ENCODE data around the gene ZNF268.

ZNF268 gene

DNA sequence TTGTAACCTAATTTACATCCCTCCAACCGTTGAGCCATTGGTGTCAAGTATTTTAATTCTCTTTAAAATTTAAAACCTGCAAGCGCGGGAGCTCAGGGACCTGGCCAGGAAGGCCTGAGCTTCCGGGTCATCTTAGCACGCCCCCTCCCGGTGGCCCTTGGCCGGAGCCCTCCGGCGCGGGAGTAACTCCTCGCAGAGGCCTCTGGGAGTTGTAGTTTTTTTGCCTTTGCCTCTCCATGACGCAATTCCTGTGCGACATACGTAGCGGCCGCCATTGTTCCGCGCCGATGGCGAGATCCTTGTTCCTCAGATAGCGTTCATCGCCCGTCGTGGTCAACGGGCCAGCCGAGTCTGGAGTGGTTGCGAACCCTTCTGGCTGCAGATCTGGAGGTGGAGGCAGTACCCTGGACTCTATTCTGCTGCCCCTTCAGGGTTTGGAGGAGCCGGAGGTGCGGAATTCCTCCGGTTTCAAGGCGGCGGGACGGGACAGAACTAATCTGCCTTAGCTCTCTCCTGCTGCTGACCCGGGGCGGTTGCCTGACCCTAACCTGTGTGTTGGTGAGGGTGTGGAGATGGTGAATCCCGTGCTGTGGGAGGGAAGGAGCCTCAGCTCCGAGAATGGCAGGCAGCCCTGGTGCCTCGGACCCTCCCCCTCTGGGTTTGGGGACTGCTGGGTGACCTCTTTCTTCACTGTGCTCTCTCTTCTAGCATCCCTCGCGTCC, at the start of gene ZNF268:
ZNF268 (plus strand) TSS at position 258 of the 722 bp plus-strand sequence. CDS start 503 bp downstream, outside the sequence.
- peak; percentile 68 to 79 for DNase-seq (ENCODE audit: extremely low read depth in 1 of 2, low read depth in 1 of 2)

DNA sequence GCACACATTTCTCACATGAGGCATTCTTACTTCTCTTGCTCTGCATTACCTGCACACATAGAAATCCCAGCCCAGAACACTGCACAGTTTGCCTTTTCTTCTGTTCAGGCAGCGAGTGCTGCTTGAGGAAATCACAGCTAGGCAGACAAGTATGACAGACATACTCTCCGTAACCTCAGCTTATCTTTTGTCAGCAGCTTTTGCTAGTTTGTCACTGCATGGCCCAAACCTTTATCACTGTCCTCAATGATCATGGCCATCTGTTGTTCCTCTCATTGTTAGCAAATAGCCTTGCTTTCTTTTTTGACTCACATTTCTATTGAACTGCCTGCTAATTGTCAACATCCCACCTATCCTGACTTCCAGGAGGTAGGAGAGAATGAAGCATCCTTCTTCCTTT, 45.5 kb upstream of the ZNF268 start:
- DNase-seq (ENCODE audit: extremely low read depth in 1 of 2, low read depth in 1 of 2): no peak

DNA sequence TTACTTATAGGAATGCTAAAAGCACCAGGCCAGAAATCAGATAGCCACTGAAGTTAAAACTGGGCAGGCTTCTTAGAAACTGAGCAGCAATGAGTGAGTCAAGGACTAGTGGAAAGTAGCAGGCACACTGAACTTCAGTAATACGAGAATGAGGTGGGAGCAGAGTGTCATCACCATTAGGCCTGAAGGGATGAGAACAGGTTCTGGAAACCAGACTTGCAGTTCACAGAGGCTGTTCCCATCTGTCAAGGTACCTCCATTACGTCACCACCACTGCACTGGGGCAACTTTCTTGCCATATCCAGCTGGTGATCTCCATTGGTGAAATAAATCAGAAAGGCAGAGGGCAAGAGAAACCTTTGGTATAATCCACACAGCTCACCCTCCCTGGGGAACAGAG, 35.3 kb upstream of the ZNF268 start:
- no peak for DNase-seq (ENCODE audit: extremely low read depth in 1 of 2, low read depth in 1 of 2)

DNA sequence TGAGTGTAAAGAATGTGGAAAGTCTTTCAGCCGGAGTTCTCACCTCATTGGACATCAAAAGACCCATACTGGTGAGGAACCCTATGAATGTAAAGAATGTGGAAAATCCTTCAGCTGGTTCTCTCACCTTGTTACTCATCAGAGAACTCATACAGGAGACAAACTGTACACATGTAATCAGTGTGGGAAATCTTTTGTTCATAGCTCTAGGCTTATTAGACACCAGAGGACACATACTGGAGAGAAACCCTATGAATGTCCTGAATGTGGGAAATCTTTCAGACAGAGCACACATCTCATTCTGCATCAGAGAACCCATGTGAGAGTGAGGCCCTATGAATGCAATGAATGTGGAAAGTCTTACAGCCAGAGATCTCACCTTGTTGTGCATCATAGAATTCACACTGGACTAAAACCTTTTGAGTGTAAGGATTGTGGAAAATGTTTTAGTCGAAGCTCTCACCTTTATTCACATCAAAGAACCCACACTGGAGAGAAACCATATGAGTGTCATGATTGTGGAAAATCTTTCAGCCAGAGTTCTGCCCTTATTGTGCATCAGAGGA, 25.1 kb upstream of the ZNF268 start:
- no peak for DNase-seq (ENCODE audit: extremely low read depth in 1 of 2, low read depth in 1 of 2)

DNA sequence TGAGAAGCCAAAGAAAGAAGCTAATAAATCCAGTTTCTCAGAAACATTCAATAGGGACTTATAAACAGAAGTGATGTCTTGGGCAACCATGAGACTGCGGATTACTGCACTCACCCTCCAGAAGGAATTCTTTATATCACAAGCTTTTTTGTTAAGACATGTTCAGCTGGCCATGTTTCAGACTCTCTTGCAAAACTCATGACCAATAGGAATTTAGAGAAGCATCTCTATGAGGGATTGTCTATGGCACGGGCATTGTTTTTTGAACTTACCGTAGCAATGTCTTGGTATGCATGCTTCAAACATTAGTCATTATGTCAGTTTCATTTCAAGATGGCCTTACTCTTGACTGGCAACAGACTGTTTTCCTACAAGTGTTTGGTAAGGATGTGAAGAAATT, 15.5 kb upstream of the ZNF268 start:
- no peak for DNase-seq (ENCODE audit: extremely low read depth in 1 of 2, low read depth in 1 of 2)

DNA sequence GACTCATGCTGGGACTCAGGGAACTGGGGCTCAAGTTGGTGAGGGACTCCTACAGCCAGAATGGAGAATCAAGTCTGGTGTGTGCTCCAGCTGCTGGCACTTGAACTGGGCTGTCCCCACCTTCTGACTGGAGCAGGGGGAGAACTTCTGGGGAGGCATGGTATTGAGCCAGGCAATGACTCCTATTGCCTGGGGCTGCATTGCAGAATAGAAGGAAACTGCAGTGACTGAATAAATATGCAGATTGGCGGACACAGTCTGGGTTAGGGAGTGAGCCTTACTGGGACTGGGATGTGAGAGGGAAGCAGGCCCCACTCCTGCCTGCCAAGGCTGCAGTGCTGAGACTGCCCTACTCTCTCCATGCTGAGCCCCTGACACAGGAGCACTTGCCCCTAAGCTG, 8.8 kb upstream of the ZNF268 start:
- no peak for DNase-seq (ENCODE audit: extremely low read depth in 1 of 2, low read depth in 1 of 2)

DNA sequence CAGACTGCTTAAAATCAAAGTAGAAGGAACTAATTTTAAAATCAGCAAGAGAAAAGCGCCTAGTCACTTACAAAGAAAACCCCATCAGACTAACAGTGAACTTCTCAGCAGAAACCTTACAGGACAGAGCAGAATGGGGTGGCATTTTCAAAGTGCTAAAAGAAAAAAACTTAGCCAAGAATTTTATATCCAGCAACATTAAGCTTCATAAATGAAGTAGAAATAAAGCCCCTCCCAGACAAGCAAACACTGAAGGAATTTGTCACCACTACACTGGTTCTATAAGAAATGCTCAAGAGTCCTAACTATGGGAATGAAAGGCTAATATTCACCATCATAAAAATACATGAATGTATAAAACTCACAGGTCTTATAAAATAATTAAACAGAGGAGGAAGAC, 6.4 kb upstream of the ZNF268 start:
- no peak for DNase-seq (ENCODE audit: extremely low read depth in 1 of 2, low read depth in 1 of 2)

DNA sequence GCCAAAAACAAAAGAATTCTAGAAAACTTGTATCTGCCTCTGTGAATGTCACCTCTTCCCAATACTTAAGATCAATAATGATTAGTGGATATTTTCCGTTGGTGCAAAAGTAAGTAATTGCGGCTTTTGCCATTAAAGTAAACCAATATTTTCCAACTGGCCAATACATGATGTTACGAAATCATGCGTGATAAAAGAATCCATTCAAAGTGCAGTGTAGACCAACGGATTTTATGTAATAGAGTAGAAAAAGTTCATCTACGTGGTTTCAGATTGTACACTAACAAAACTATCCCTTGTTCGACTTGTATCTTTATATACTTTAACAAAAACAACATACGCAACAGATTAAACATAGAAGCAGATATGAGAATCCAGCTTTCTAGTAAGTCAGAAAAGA, 626 bp upstream of the ZNF268 start:
- no peak for DNase-seq (ENCODE audit: extremely low read depth in 1 of 2, low read depth in 1 of 2)

DNA sequence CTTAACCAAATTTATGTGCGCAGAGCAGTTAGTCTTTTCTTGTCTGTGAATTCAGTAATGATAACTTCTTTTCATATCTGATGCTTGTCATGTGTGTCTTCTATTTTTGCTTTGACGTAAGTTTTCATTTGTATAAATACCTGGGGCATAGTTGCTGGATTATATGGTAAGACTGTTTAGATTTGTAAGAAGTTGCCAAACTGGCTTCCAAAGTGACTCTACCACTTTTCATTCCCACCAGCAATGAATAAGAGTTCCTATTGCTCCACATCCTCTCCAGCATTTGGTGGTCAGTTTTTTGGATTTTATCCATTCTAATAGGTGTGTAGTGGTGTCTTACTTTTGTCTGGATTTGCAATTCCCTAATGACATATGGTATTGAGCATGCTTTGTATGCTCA, 8.9 kb downstream of the ZNF268 start:
- DNase-seq (ENCODE audit: extremely low read depth in 1 of 2, low read depth in 1 of 2): no peak

DNA sequence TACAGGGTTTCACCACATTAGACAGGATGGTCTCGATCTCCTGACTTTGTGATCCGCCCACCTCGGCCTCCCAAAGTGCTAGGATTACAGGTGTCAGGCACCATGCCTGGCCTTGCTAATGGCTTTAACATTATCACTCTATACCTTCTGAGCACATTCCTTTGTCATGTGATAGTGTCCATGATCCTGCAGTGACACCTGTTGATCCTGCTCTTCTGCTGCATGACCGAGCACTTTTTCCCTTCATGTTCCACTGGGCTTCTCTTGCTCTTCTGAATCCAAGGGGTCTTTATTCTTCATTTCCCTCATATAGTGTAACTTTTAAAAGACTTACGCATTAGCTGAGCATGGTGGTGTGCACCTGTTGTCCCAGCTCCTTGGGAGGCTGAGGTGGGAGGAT, 11.6 kb downstream of the ZNF268 start:
- DNase-seq (ENCODE audit: extremely low read depth in 1 of 2, low read depth in 1 of 2): no peak

DNA sequence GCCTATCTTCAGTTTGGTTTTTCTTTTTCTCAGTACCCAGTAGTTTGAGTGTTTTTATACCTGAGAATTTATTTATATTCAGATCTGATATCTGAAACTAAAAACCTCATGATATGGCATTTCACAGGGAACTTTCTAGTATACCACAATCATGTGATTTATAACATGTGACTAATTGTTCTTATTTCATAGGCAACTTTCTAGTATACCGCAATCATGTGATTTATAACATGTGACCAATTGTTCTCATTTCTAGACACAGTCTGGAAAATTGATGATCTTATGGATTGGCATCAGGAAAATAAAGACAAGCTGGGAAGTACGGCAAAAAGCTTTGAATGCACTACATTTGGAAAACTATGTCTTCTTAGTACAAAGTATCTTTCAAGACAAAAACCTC, 20.6 kb downstream of the ZNF268 start:
- DNase-seq (ENCODE audit: extremely low read depth in 1 of 2, low read depth in 1 of 2): no peak

DNA sequence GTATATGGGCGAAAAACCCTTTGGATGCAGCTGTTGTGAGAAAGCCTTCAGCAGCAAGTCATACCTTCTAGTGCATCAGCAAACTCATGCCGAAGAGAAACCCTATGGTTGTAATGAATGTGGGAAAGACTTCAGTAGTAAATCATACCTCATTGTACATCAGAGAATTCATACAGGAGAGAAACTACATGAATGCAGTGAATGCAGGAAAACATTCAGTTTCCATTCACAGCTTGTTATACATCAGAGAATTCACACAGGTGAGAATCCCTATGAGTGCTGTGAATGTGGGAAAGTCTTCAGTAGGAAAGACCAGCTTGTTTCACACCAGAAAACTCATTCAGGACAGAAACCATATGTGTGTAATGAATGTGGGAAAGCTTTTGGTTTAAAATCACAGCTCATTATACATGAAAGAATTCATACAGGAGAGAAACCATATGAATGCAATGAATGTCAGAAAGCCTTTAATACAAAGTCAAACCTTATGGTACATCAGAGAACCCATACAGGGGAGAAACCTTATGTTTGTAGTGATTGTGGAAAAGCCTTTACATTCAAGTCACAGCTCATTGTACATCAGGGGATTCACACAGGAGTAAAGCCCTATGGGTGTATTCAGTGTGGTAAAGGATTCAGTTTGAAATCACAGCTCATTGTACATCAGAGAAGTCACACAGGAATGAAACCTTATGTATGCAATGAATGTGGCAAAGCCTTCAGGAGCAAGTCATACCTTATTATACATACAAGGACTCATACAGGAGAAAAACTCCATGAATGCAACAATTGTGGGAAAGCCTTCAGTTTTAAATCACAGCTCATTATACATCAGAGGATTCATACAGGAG, 21.4 kb downstream of the ZNF268 start:
- DNase-seq (ENCODE audit: extremely low read depth in 1 of 2, low read depth in 1 of 2): no peak

DNA sequence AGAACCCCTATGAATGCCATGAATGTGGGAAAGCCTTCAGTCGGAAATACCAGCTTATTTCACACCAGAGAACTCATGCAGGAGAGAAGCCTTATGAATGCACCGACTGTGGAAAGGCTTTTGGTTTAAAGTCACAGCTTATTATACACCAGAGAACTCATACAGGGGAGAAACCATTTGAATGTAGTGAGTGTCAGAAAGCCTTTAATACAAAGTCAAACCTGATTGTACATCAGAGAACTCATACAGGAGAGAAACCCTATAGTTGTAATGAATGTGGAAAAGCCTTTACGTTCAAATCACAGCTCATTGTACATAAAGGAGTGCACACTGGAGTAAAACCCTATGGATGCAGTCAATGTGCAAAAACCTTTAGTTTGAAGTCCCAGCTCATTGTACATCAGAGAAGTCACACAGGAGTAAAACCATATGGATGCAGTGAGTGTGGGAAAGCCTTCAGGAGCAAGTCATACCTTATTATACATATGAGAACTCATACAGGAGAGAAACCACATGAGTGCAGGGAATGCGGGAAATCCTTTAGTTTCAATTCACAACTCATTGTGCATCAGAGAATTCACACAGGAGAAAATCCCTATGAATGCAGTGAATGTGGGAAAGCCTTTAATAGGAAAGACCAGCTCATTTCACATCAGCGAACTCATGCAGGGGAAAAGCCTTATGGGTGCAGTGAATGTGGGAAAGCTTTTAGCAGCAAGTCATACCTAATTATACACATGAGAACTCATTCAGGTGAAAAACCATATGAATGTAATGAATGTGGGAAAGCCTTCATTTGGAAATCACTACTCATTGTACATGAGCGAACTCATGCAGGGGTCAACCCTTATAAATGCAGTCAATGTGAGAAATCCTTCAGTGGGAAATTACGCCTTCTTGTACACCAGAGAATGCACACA, 22.3 kb downstream of the ZNF268 start:
- no peak for DNase-seq (ENCODE audit: extremely low read depth in 1 of 2, low read depth in 1 of 2)

DNA sequence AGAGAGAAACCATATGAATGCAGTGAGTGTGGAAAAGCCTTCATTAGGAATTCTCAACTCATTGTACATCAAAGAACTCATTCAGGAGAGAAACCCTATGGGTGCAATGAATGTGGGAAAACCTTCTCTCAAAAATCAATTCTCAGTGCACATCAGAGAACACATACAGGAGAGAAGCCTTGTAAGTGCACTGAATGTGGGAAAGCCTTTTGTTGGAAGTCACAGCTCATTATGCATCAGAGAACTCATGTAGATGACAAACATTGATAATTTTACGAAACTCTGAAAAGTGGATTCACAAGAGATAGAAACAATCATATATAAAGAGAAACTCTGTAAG, 22.9 kb downstream of the ZNF268 start:
- no peak for DNase-seq (ENCODE audit: extremely low read depth in 1 of 2, low read depth in 1 of 2)

DNA sequence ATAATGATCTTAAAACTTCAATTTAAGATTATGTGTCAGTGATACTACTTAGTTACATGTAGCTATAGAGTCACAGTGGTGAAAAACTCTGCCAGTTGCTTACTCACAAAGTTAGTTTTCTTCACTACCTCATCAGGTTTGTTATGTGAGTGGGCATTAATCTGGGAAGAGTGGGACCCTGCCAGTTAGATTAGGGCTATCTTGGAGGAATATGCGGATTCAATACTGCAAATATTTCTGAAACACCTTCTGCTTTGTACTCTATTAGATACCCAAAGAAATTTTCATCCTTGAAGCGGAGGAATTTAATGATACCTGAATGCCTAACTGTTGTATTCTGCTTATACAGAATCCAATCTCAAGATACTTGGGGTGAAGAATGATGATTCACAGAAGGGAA, 25.1 kb downstream of the ZNF268 start:
- DNase-seq (ENCODE audit: extremely low read depth in 1 of 2, low read depth in 1 of 2): no peak

DNA sequence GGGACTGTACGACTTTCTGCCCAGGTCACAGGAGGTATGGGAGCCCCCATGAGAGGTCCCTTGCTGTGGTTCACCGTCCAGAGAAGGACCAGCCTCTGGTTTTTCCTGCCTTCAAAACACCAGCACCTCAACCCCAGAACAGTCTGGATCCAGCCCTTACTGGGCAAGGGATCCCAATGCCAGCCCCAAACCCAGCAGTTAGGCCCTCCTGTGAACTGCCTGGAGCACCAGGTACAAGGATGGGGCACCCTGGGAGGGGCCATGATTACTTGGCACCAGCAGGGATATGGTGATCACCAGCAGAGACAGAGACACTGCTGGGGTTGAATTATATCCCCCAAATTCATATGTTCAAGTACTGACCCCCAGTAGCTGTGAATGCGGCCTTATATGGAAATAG, 34.4 kb downstream of the ZNF268 start:
- no peak for DNase-seq (ENCODE audit: extremely low read depth in 1 of 2, low read depth in 1 of 2)

DNA sequence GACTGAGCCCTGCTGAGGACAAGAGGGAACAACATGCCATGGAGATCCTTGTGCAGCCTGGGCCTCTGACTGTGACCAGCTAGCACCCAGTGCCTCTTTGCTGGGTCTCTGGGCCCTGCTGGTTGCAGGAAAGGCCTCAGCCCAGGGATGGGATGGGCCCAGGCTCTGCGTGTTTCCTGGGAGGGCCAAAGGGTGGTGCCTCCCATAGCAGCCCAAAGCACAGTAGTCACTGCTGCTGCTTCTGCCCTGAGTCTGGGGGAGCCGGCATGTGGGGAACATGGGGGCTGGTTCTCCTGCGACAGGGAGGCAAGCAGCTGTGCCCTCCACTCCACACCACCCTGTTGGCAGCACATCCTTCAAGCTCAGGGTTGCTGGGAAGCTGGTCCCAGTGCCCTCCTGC, 35.9 kb downstream of the ZNF268 start:
- DNase-seq (ENCODE audit: extremely low read depth in 1 of 2, low read depth in 1 of 2): no peak

DNA sequence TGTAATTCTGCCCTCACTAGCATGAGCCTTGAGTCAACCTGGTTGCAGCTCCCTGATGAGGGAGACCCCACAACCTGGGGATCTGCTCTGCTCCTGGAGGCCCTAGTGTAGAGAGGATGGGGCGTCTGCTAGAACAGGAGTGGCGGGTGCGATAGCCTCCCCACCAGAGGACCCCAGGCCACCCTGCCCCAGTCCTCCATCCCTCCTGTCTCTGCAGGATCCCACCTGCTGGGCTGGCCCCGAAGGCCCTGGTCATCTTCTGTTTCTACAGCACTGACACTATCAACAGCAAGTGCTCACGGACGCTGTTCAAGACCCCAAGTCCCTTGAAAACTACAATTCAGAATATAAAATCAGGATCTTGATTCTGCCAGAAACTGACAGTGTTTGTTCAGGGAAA, 39.2 kb downstream of the ZNF268 start:
- no peak for DNase-seq (ENCODE audit: extremely low read depth in 1 of 2, low read depth in 1 of 2)

DNA sequence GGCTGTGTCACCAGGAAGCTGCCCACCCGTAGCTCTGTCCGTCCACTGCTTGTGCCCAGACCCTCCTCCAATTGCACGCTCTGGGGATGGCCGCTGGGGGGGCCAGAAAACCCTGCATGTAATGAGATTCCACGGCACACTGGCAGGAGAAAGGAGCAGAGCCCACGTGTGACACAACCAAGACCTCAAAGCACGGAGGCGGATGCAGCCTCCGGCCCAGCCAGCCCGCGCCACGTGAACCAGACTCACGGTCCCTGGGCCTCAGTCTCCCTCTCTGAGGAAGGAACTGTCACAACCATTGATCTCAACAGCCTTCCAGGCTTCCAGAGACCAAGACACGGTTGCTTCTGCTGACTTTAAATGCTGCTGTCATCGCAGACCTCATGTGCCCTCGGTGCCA, 39.9 kb downstream of the ZNF268 start:
- DNase-seq (ENCODE audit: extremely low read depth in 1 of 2, low read depth in 1 of 2): no peak

DNA sequence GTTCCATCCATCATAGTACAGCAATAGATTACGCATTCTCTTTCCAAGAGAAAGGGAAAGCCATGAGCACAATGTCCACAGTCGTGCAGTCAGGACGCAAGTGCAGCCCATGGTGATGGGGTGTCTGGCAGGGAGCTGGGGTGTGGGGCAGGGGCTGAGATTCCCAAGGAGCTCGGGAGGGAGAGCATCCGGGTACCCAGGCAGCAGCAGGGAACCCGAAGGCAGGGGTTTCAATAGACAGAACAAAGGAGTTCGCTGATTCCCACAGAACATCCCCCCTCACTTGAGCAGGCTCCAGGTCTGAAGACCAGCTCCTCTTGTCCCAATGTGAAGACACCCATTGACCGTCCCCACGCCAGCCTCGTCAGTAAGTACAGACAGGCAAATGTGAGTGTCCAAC, 40.9 kb downstream of the ZNF268 start:
- no peak for DNase-seq (ENCODE audit: extremely low read depth in 1 of 2, low read depth in 1 of 2)

DNA sequence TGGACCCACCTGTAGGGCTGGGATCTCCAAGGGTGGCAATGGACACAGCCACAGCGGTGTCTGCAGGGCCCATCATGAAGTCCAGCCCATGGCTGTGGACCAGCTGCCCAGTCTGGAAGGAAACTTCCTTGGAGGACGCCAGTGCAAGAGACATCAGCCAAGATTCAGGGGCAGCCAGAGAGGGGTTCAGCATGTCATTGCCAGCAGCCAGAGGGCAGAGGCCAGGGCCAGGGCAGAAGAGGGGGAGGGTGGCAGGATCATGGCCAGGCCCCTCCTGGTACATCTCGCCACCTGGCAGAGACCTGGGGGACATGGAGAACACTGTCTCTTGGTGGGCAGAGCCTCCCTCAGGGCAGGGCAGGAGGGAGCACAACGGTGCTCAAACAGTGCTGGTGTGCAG, 44.2 kb downstream of the ZNF268 start:
- no peak for DNase-seq (ENCODE audit: extremely low read depth in 1 of 2, low read depth in 1 of 2)
